Right kidney (tissue), 1 donor: ENCODE results near the gene UBAP2L.
"Not testable (repeated sequence)": the region's sequence is repeated elsewhere in the genome, so short reads cannot be mapped to it uniquely, and the experiment has no call there.

ENCODE experiments used
- DNase-seq: peaks from one replicate; pipeline ENCODE4 v3.0.0-alpha.2; 2016

Gene UBAP2L

DNA sequence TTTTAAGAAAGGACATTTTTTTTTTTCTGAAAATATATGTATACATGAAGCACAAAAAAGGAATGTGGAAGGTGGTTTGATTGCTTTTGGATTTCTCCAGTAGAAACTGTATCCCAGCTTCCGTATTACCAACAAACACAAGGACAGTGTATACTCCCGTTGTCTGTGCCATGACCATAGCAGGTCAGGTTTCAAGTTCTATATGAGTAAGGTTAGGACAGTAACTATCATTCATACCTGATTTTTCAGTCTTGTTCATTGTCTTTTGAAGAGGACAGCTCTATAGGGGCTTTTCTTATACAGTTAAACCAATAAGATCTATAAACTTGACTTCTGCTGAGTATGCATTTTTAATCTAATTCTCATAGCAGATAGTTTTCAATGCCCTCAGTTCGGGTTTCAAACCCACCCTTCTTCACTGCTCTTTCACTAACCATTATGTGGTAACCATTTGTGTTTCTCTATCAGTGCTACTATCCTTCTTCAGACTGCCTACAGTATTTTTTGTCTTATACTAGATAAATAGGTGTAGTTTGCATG, 19.6 kb downstream of the UBAP2L start:
- DNase-seq, result no peak

DNA sequence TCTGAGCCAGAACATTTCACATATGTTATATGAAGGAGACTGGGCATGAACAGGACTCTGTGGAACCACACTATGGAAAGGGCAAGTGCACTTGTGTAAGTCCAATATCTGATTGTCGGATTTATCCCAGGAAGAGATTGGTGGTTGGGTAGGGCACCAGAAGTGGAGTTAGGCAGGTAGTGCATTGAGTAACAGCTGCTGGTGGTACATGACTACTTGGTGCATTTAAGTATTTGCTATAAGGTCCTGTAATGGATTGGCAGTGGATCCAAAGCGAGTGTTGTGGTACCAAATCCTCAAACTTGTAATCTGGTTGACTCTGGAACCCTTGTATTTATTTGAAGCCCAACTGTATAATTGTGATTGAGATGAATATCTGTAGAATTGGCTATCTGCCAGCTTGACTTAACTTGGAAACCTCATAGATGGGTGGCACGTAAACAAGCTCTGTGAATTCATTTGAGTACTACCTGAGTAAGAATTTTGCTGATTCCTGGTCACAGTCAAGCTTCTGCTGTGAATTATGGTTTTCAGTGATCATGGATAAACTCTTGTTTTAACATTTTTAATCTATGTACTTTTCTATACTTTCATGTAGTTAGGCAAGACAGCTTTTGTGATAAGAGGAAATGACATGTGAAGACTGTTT, 21.1 kb downstream of the UBAP2L start:
- DNase-seq, result no peak

DNA sequence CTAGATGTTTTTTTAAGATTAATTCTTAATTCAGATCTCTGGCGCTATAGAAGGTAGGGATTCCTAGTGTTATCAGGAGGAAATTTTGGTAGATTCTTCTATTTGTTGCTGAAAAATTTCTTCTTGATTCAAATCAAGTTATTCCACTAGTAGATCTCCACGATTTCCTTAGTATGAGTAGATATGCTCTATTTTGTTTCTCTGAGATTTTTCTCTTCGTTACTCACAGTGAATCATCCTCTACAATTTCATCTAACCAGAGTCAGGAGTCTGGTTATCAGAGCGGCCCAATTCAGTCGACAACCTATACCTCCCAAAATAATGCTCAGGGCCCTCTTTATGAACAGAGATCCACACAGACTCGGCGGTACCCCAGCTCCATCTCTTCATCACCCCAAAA, 32.9 kb downstream of the UBAP2L start:
- no peak for DNase-seq

DNA sequence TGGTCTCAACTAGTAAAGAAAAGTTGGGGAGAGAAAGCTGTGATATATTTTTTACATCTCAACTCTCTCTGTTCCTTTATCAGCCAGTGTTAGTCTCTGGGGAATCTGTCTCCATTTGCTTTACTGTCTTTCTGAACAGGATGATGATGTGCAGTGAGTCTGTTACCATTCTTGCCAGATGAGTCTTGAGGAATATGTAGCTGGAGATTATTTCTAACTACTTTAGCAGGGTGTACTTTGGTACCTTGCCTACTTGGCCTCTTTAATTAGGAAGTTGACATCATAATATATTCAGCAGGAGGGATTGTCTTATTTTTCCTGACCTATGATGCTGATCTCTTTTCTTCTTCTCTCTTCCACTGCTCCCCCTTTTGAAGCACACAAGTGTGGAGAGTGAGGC, 35.9 kb downstream of the UBAP2L start:
- DNase-seq, result no peak

DNA sequence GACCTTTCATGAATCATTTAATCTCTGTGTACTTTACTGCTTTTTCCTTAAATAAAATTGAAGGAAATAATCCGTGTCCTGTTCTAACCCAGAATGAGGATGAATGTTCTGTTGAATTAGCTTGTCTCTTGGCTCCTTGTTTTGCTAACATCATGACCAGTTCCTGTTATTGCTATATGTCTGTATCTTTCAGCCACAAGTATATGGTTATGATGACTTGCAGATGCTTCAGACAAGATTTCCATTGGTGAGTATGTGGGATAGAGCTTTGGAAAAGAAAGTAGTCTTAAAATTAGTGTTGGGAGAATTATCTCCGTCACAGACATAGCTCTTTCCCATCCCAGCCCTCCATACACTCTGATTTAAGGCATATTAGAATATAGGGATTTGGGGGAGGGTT, 38.0 kb downstream of the UBAP2L start:
- DNase-seq, result no peak

DNA sequence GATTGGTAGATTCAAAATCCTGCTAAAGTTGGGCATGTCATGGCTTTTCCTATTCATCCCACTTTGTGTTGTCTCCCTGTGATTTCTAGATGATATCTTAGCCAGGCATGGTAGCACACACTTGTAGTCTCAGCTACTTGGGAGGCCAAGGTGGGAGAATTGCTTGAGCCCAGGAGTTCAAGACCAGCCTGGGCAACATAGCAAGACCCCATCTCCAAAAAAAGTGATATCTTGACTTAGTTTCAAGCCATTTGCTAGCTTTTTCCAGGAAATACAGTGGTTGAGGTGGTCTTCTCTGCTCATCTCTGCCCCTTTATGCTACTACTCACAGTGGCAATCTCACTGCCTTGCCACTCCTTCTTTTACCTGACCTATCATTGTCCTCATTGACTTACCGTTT, 39.4 kb downstream of the UBAP2L start:
- no peak for DNase-seq

DNA sequence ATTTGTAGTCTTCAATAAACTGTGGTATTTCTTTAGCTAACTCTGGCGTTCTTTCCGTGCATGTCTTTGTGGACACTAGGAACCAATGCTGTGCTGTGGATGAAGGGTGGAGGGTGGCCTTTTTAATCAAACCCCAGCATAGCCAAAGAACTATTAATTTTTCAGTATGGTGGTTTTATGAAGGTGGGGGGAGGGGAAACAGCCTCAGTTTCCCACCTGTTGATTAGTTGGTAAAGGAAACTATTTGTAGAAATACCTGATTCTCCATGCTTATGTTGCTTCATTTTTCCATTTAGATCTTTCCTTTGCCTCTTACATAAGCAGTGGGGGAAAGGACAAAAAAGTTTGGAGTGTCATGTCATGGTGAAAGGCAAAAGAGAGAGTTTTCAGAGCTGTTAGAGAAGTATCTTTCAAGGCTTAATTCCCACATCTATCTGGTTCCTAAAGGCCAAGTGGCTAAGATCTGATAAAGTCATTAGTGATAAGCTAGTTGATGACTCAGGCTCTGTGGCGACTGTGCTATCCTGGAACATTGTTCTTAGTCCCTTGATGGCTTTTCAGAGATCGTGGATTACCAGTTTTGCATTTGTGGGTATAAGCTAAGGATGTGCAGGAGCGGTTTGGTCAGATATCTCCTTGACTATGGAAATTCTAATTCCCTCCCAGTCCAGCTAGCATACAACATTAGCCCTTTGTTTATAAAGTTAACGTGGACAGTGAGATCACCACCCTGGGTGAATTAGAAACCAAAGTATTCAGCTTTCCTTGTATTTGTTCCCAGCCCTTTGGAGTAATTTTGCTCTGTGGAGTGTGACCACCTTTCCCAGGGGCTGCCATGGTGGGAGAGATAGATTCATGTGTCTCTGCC, 42.9 kb downstream of the UBAP2L start:
- no peak for DNase-seq

DNA sequence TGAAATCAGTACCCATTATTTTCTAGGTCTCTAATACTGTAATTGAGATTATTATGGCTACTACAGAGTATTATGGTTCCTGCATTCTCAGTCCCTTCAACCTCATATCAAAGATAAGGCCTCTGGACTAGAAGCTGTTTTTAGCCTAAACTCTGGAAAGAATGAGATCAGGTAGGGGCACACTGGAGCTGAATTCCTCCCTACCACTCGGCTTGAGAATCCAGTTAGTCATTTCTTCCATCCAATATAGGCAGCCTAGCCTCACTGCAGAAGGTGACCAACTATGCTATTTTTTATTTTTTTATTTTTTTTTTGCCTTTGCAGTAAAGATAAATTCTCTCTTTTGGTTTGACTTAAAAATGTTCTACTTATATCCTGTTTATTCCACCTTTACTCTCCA, 43.7 kb downstream of the UBAP2L start:
- no peak for DNase-seq

DNA sequence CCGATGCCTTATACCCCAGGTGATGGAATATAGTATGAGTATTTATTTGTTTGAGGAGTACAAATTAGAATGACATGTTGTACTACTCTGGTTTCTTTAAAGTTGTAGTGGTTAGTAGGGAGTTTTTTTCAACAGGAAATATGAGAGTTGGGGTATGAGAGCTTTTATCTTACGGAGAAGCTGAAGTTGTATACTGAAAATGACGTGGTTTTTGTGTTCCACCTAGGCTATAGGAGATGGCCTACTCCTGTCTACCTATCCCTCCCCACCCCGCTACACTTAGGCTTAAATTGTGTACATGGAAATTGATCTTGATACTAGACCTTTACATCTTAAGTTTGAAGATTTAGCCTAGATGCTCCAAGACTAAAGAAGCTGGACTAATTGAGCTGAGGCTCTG, 44.8 kb downstream of the UBAP2L start:
- DNase-seq, result no peak

DNA sequence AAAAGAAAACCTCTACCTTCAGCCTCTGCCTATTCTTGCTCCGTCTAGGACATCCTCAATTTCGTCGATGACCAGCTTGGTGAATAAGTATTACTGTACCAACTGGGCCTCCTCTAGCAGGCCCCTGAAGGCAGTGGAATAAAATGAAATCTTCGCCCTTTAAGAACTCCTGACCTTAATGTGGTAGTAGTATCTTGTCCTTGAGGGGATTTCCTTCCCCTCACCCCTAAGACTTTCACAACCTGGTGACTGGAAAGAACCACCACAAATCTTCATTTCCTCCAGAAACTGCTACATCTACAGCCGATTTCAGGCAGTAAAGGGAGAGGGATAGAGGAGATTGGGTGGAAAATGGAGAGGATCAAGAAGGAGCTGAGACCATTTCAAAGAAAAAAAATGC, 50.1 kb downstream of the UBAP2L start:
- DNase-seq, result no peak

DNA sequence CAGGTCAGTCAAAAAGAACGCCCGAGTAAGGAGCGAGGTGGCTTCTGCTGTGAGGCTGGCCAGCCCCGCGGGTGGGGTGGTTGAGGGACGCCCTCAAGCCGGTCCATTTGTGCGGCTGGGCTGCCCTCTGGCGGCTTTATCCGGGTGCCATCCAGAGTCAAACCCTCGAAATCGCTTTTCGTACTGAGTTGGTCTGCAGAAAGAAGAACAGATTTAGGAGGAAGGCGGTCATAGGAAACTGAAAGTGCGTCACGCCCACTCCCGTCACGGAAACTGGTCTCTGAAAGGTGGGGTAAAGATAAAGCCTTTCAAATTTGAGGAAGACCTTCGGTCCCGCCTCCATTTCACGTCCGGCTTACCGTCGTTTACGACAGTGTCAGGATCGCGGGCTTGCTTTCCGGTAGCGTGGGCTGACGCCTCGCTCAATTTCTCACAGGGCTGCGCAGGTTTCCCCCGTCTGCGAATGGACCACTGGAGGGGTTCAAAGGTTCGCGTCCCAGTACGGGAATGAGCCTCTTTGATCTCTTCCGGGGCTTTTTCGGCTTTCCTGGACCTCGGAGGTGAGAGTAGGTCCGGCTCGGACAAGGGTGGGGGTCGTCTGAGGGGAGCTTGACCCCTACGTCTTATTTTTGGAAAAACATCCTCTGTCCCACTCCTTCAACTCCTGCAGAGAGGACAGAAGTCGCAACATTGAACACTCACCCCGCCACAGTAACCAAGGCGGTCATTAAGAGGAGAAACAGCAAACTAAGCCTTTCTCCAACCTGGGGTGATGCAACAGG, 51.7 kb downstream of the UBAP2L start, which contains the start of gene HAX1:
TSS of gene HAX1 (plus strand) at position 413 of the 782 bp plus-strand sequence. CDS start at position 508, 95 bp downstream.
- DNase-seq, result peak; percentile 91

DNA sequence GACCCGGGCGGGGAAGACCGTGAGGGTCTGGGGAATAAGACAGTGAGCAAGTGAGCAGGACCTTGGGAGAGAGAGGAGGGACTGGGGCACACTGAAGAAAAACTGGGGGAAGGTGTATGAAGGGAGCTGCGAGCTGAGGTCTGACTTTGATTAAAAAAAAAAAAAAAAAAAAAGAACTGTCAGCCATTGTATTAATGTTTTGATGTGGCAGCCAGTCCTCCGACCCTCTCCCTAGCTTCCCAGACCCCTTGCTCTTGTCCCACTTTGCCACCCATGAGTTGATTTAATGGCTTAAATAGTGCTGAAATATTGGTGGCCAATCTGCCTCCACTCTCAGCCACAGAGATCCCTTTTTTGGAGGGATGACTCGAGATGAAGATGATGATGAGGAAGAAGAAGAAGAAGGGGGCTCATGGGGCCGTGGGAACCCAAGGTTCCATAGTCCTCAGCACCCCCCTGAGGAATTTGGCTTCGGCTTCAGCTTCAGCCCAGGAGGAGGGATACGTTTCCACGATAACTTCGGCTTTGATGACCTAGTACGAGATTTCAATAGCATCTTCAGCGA, 52.3 kb downstream of the UBAP2L start:
- peak; percentile 6 for DNase-seq

DNA sequence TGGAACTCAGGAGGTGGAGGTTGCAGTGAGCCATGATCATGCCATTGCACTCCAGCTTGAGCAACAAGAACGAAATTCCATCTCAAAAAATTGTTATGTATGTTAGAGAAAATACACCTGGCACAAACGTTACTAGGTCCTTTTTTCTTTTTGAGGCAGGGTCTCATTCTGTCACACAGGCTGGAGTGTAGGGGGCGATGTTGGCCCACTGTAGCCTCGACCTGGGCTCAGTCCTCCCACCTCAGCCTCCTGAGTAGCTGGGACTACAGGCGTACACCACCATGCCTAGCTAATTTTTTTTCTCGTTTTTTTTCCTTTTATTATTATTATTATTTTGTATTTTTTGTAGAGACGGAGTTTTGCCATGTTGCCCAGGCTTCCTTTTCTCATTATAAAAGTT, 56.0 kb downstream of the UBAP2L start:
- DNase-seq, result no peak

DNA sequence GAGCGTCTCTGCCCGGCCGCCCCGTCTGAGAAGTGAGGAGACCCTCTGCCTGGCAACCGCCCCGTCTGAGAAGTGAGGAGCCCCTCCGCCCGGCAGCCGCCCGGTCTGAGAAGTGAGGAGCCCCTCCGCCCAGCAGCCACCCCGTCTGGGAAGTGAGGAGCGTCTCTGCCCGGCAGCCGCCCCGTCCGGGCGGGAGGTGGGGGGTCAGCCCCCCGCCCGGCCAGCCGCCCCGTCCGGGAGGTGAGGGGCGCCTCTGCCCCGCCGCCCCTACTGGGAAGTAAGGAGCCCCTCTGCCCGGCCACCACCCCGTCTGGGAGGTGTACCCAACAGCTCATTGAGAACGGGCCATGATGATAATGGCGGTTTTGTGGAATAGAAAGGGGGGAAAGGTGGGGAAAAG, 66.8 kb downstream of the UBAP2L start:
- DNase-seq, result not testable (repeated sequence)

DNA sequence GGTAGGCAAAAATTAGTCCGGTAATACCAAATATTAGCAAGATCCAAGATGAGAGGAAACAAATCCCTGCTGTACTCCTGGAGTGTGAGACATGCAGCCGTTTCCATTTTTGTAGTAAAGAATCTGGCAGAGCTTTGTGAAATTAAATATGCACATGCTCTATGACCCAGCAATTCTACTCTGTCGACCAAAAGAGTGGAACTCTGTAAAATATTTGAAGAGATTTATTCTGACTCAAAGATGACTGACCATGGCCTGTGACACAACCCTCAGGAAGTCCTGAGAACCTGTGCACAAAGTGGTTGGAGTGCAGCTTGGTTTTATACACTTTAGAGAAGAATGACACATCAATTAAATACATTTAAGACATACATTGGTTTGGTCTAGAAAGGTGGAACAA, 67.9 kb downstream of the UBAP2L start:
- no peak for DNase-seq

DNA sequence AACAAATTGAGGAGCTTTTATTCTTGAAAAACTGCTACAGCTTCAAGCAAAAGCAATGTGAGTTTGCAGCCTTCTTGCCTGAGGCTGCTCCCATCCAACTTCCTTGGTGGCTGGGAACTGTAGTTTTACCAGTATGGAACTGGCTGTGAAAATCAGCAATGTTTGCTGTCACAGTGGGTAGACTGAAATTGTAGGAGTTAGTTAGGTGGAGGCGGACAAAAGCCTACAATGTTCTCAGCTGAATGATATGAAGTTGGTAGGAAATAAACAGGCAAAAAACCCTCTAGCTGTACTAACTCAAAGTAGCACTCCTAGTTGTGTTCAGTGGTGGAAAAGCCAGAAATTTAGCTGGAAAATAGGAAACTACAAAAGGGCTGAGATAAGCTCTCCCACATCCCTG, 70.2 kb downstream of the UBAP2L start:
- no peak for DNase-seq

DNA sequence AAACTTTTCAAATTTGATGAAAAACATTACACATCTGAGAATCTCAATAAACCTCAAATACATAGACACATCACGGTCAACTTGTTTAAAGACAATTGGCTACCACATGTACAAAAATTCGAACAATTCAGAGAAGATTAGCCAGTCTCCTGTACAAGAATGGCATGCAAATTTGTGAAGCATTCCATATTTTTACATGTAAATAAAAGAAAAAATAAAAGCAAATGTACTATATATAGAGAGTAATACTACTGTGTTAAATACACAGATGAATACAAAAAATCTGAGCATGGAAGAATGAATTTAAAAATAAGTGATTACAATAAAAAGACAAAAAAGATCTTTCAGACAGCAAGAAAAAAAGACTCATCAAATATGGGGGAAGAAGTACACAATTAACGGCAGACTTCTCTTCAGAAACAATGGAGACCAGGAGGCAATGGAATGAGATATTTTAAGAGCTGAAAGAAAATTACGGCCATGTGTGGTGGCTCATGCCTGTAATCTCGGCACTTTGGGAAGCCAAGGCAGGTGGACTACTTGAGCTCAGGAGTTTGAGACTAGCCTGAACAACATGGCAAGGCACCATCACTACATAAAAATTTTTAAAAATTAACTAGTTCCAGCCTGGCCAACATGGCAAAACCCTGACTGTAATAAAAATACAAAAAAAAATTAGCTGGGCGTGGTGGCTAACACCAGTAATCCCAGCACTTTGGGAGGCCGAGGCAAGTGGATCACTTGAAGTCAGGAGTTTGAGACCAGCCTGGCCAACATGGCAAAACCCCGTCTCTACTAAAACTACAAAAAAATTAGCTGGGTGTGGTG, 74.9 kb downstream of the UBAP2L start:
- no peak for DNase-seq

DNA sequence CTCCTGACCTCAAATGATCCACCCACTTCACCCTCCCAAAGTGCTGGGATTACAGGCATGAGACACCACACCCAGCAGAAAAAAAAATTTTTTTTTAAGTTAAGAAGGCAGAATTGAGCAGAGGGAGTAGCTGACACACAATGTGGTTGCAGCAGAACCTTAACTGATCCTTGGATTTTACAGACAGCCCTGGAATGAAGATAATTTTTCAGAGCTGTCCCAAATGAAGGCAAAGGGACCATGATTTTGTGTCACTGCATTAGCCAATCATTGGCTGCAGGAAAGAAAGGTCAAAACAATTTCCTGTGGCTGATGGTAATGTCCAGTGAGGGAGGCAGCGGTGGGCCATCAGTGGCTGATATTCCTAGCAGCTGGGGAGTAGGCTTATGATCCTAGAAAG, 80.8 kb downstream of the UBAP2L start:
- DNase-seq, result no peak

DNA sequence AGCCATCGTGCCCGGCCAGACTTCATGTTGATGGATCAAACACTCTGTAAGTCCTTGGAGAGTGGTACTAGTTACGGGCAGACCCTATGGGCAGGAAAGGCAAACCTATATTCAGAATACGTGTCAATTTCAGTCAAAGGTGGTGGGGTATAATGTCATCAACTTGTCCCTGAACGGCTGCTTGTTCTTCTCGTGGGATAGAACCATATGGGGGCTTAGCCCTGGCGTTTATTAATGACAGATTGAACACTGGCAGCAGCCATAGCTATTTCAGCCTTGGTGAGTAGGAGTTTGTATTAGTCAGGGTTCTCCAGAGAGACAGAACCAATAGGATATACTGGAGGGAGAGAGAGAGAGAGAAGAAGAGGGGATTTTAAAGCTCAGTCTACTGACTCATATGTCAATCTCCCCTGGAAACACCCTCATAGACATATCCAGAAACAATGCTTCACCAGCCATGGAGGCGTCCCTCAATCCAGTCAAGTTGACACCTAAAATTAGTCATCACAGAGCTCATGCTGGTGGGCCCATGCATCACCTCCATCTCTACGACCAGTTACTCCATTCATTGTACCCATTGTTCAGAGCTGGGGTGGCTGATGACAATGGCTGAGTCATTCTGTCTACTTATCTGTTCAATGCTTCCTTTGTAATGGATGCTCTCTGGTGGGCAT, 84.0 kb downstream of the UBAP2L start:
- DNase-seq, result no peak

DNA sequence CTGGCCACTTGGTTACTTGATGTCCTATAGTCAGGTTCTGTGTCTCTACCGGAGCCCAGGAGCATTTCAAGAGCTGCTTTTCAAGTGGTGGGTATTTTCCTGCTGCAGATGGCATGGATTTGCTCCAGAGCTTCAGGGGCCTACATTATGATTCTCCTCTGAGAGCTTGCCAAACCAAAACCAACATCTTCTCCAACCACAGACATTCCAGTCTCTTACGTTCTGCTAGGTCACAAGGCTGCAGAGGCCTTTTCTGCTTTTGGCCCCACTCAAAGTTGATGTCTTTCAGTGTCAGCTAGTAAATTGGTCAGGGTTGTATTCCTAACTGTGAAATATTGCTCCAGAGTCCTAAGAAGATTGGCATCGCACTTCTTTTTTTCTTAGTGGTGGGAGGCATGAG, 85.4 kb downstream of the UBAP2L start:
- DNase-seq, result no peak

DNA sequence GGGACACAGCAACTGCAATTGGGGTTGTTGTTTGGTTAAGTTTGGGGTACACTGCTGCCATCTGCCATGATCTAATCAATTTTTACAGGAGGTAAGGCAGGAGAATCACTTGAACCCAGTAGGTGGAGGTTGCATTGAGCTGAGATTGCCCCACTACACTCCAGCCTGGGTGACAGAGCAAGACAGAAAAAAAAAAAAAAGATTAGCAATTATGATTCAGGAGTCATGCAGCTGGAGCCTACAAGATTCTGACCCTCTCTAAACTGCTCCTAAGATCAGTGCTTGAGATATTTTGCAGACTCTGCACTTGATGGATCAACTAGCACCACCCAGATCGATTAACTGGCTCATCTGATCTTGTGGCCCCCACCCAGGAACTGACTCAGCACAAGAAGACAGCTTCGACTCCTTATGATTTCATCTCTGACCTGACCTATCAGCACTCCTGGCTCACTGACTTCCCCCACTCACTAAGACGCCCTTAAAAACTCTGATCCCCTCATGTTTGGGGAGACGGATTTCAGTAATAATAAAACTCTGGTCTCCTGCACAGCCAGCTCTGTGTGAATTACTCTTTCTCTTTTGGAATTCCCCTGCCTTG, 87.0 kb downstream of the UBAP2L start:
- DNase-seq, result not testable (repeated sequence)
